Osteoblast (primary cell): ENCODE measurements around the gene KLRF1. TPM values are rescaled to one million over a fixed set of nuclear protein-coding genes. Genes with fewer than 3 reads are reported as not detected.

Experiments
- DNase-seq: peaks from one replicate; pipeline ENCODE4 v3.0.0; 2011; ENCODE audit warnings: low spot score, mixed read lengths; ENCODE audit not compliant: insufficient read length; ENCODE audit errors: missing footprints
- H2AFZ ChIP-seq: 2 replicates; pipeline ENCODE4 v1.6.0; 2011; ENCODE audit warnings: mild to moderate bottlenecking, low read length
- H3K27ac ChIP-seq: 2 replicates; pipeline ENCODE4 v1.5.1; 2011; ENCODE audit warnings: mild to moderate bottlenecking, low read depth, low read length, moderate library complexity
- H3K27me3 ChIP-seq: 2 replicates; pipeline ENCODE4 v1.6.0; 2012; ENCODE audit warnings: mild to moderate bottlenecking, control low read depth, inconsistent platforms, low read length, moderate library complexity; ENCODE audit not compliant: insufficient read depth
- H3K36me3 ChIP-seq: 2 replicates; pipeline ENCODE4 v1.5.1; 2011; ENCODE audit warnings: mild to moderate bottlenecking, low read length, control low read depth, moderate library complexity; ENCODE audit not compliant: insufficient read depth
- H3K4me1 ChIP-seq: 2 replicates; pipeline ENCODE4 v1.5.1; 2011; ENCODE audit warnings: mild to moderate bottlenecking, low read length, control low read depth, moderate library complexity; ENCODE audit not compliant: insufficient read depth
- H3K4me2 ChIP-seq: 2 replicates; pipeline ENCODE4 v1.6.0; 2011; ENCODE audit warnings: mild to moderate bottlenecking, low read length; ENCODE audit not compliant: insufficient read depth
- H3K4me3 ChIP-seq: fragments of 200-600 bp; sonication (generic); 3 replicates; pipeline ENCODE4 v1.5.1; 2012; ENCODE audit warnings: mild to moderate bottlenecking, low read length, inconsistent platforms; ENCODE audit not compliant: insufficient read depth
- H3K79me2 ChIP-seq: 2 replicates; pipeline ENCODE4 v1.6.0; 2012; ENCODE audit warnings: mild to moderate bottlenecking, low read length, control low read depth, inconsistent platforms; ENCODE audit not compliant: insufficient read depth
- H3K9me3 ChIP-seq: 2 replicates; pipeline ENCODE4 v1.5.1; 2011; ENCODE audit warnings: low read depth, low read length, control low read depth
- H4K20me1 ChIP-seq: 2 replicates; pipeline ENCODE4 v1.6.0; 2012; ENCODE audit warnings: mild to moderate bottlenecking, low read length, control low read depth; ENCODE audit not compliant: insufficient read depth
- total RNA-seq: library from RNA; depleted of rRNA; stranded (reverse); fragments of >200 nt; gene quantifications from 2 replicates; pipeline ENCODE4 v1.2.3, GENCODE V29; 2012
- TF ChIP-seq, protein P1 (sequence below): IDR thresholded peaks from 2 replicates; pipeline ENCODE4 v1.5.1; 2011; ENCODE audit warnings: mild to moderate bottlenecking, low read depth, low read length, moderate library complexity; ENCODE audit errors: extremely low read depth

The KLRF1 gene
- total RNA-seq, 1 donor = not detected

DNA sequence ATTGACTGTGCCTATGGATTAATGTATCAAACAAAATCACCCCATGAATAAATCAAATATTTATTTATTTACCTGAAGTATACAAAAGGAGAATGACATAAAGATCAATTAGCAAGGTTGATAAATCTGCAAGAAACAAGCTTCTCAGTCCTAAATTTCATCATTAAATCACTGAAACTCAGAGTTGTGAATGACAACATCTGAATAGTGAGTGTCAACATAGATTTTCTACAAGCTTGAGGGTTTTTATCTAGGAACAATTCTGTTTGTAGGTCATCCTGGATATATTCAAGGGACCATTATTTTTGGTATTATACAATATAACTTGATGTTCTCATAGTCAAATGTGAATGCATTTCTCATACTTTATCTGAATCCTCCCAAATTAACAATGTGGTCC, 17.4 kb upstream of the KLRF1 start:
- Histone ChIP-seq H3K36me3 (no peaks in the 10 kb centered on the region), H3K9me3 (no peaks in the 10 kb centered on the region), H3K4me2 (no peak overlapping the region), H3K27ac (no peak overlapping the region), H3K27me3 (peaks cover 4% of the 10 kb centered on the region), H3K79me2 (no peaks in the 10 kb centered on the region), H3K4me3 (no peak overlapping the region), H2AFZ (no peak overlapping the region), H4K20me1 (no peaks in the 10 kb centered on the region), H3K4me1 (no peaks in the 10 kb centered on the region)
- no peak for DNase-seq
- TF ChIP-seq, protein P1, sequence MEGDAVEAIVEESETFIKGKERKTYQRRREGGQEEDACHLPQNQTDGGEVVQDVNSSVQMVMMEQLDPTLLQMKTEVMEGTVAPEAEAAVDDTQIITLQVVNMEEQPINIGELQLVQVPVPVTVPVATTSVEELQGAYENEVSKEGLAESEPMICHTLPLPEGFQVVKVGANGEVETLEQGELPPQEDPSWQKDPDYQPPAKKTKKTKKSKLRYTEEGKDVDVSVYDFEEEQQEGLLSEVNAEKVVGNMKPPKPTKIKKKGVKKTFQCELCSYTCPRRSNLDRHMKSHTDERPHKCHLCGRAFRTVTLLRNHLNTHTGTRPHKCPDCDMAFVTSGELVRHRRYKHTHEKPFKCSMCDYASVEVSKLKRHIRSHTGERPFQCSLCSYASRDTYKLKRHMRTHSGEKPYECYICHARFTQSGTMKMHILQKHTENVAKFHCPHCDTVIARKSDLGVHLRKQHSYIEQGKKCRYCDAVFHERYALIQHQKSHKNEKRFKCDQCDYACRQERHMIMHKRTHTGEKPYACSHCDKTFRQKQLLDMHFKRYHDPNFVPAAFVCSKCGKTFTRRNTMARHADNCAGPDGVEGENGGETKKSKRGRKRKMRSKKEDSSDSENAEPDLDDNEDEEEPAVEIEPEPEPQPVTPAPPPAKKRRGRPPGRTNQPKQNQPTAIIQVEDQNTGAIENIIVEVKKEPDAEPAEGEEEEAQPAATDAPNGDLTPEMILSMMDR = no peak

DNA sequence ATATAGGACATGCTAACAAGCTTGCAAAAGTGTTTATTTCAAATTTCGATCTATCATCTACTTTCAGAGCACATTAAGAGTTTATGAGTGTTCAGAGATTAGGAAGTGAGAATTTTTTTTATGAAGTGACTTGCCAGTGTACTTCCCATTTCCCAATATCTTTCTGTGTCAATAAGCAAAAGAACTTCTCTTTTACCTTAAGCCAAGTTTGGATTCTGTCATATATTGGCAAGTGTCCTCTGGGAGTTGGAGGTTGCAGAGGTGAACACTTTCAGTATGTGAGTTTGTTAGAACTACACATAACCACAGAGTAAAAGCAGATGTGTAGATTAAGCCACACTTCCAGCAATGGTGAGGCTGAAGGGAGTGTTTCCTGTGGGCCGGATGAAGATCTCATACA, 16.6 kb upstream of the KLRF1 start:
- Histone ChIP-seq H3K27me3 (peaks cover 4% of the 10 kb centered on the region), H3K4me3 (no peak overlapping the region), H3K27ac (no peak overlapping the region), H2AFZ (no peak overlapping the region), H3K36me3 (no peaks in the 10 kb centered on the region), H4K20me1 (no peaks in the 10 kb centered on the region), H3K4me1 (no peaks in the 10 kb centered on the region), H3K9me3 (no peaks in the 10 kb centered on the region), H3K4me2 (no peak overlapping the region), H3K79me2 (no peaks in the 10 kb centered on the region)
- no peak for DNase-seq
- TF ChIP-seq, protein P1 = no peak

DNA sequence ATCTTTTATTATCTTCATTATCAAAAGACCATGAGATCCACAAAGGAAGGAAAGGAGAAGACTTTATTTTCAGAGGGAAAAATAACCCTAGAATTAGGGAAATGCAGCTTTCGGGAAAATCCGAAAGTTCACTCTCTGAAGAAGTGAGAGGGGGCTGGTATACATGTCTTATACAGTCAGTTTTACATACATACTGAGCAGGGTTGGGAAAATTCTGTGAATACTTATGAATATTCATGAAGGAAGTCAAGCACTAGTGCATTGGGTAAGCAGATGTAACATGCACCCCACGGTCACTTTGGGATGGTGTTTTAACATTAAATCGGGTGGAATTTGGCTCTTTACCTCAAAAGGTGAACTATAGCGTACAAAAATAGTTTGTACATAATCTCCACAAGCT, 15.7 kb upstream of the KLRF1 start:
- TF ChIP-seq, protein P1 = no peak
- Histone ChIP-seq H3K9me3 (no peaks in the 10 kb centered on the region), H4K20me1 (no peaks in the 10 kb centered on the region), H3K4me2 (no peak overlapping the region), H3K36me3 (no peaks in the 10 kb centered on the region), H3K4me1 (no peaks in the 10 kb centered on the region), H3K4me3 (no peak overlapping the region), H3K79me2 (no peaks in the 10 kb centered on the region), H3K27ac (no peak overlapping the region), H3K27me3 (peaks cover 4% of the 10 kb centered on the region), H2AFZ (no peak overlapping the region)
- no peak for DNase-seq

DNA sequence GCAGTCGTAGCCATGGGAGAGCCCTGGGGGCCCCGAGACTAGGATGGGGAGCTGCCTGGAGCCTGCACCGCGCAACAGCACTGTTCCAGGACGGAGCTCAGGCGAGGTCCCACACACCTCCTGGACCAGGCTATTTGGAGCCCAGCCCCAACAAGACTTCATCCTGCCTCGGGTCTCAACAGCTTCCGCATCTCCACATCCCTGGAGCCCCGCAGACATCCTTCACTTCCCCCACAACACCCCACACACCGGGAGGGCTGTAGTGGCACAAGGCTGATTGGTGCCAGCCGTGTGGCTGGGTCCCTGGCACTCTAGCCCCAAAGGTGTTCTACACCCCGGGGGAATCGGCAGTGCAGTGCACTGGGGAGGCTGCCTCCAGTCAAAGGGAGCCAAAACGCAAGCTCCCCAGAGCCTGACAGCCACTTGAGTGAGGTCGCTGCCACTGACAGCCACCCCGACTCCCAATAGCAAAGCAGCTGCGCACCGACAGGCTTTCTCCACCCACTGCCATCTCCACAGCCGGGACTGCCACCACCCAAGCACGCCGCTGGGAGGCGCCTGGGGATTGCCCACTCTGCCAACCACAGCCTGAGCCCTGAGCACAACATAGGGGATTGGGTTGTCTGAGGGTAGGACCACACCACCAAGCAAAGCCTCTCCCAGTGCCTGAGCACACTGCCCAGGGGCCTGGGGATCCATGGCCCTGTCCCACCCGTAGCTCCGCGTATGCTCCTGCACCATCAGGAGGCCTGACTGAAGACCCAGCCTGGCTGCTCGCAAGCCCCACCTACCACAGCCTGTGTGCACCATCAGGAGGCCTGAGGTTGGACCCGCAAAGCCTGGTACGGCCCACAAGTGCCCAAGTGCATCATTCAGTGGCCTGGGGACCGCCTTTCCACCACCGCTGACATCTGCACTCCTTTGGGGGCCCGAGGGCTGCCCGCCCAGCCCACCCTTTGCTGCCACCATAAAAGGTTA, 13.2 kb upstream of the KLRF1 start:
- TF ChIP-seq, protein P1 = peak; percentile 63
- H4K20me1 ChIP-seq = no peaks in the 10 kb centered on the region
- peak; percentile 91 for DNase-seq
- no peak overlapping the region for H3K27ac ChIP-seq
- H3K4me2 ChIP-seq = peak overlapping the region; percentile 45
- no peaks in the 10 kb centered on the region for H3K79me2 ChIP-seq
- H3K4me3 ChIP-seq = no peak overlapping the region
- H3K27me3 ChIP-seq = peaks cover 4% of the 10 kb centered on the region
- H2AFZ ChIP-seq = peak overlapping the region; percentile 68
- no peaks in the 10 kb centered on the region for H3K4me1 ChIP-seq
- no peaks in the 10 kb centered on the region for H3K9me3 ChIP-seq
- no peaks in the 10 kb centered on the region for H3K36me3 ChIP-seq
